B cell (primary cell): Measurements from ENCODE around the gene ASTN2. TPM values are rescaled to one million over a fixed set of nuclear protein-coding genes. Genes with fewer than 3 reads are reported as not detected.
"Not testable (repeated sequence)": the region's sequence is repeated elsewhere in the genome, so short reads cannot be mapped to it uniquely, and the experiment has no call there.

Experiments used
- ATAC-seq: fragments of 200-7000 bp; cut with Tn5 transposase; one replicate; pipeline ENCODE4 v1.10.0; 2021; ENCODE audit warnings: low read depth, mild to moderate bottlenecking, moderate number of reproducible peaks, moderate library complexity
- CTCF ChIA-PET: fragments of 350-600 bp; sonication (Branson Sonifier 250); formaldehyde crosslinking; loops from one replicate; lab custom pipeline; 2021; ENCODE audit warnings: antibody characterized with exemption, inconsistent platforms; lab: Charles Lee
- POLR2A ChIA-PET: fragments of 350-600 bp; sonication (Branson Sonifier 250); formaldehyde crosslinking; loops from one replicate; lab custom pipeline; 2021; ENCODE audit warnings: antibody characterized with exemption; lab: Charles Lee
- DNase-seq: peaks from one replicate; pipeline ENCODE4 v3.0.0; 2013
- H2AFZ ChIP-seq: 2 replicates; pipeline ENCODE4 v1.6.1; 2012; ENCODE audit warnings: mild to moderate bottlenecking, low read depth, low read length; ENCODE audit not compliant: insufficient read depth, poor library complexity, severe bottlenecking
- H3K27ac ChIP-seq, 2 donors: 1 replicate in 1 of 2; 2 replicates in 1 of 2; pipeline ENCODE4 v1.5.1; 2012 to 2013; ENCODE audit warnings: low read length in 2 of 2, mild to moderate bottlenecking in 2 of 2, moderate library complexity in 1 of 2
- H3K27me3 ChIP-seq, 4 experiments: fragments of 200-600 bp in 1 of 4; sonication (generic) in 1 of 4; replicated peaks in 1 of 4; 1 replicate in 2 of 4; 2 replicates in 2 of 4; pipeline versions ENCODE4 v1.6.1 to v1.7.0; 2013 to 2016; ENCODE audit warnings: low read length in 3 of 4, mild to moderate bottlenecking in 2 of 4, mixed read lengths in 1 of 4, moderate library complexity in 1 of 4; ENCODE audit not compliant: insufficient read depth in 4 of 4, control insufficient read depth in 3 of 4; ENCODE audit errors: control extremely low read depth in 1 of 4
- H3K36me3 ChIP-seq, 2 experiments: replicated peaks in 1 of 2; 1 replicate in 1 of 2; 2 replicates in 1 of 2; pipeline versions ENCODE4 v1.6.1 to v1.7.1; 2013; ENCODE audit warnings: low read length in 1 of 2; ENCODE audit not compliant: insufficient read depth in 2 of 2, control insufficient read depth in 1 of 2; ENCODE audit errors: control extremely low read depth in 1 of 2, extremely low read depth in 1 of 2
- H3K4me1 ChIP-seq, 2 donors: fragments of 200-600 bp in 1 of 2; sonication (generic) in 1 of 2; 1 replicate in 1 of 2; 2 replicates in 1 of 2; pipeline versions ENCODE4 v1.5.1 to v1.6.1; 2013 to 2017; ENCODE audit warnings: low read length in 2 of 2; ENCODE audit not compliant: control insufficient read depth in 2 of 2, insufficient read depth in 2 of 2
- H3K4me2 ChIP-seq: replicated peaks from 2 replicates; pipeline ENCODE3; 2012; ENCODE audit warnings: mild to moderate bottlenecking, low read depth, low read length; ENCODE audit not compliant: poor library complexity, severe bottlenecking
- H3K4me3 ChIP-seq, 5 experiments: fragments of 200-600 bp in 1 of 5; sonication (generic) in 1 of 5; 1 replicate in 3 of 5; 2 replicates in 2 of 5; pipeline versions ENCODE4 v1.5.1 to v1.7.0; 2011 to 2016; ENCODE audit warnings: low read length in 4 of 5, mild to moderate bottlenecking in 4 of 5, low read depth in 2 of 5, control low read depth in 1 of 5, moderate library complexity in 1 of 5; ENCODE audit not compliant: insufficient read depth in 1 of 5; ENCODE audit errors: control extremely low read depth in 1 of 5, extremely low read depth in 1 of 5
- H3K79me2 ChIP-seq: fragments of 200-600 bp; sonication (generic); one replicate; pipeline ENCODE4 v1.6.0; 2016; ENCODE audit warnings: low read length; ENCODE audit not compliant: control insufficient read depth, insufficient read depth
- H3K9ac ChIP-seq: fragments of 200-600 bp; sonication (generic); 2 replicates; pipeline ENCODE4 v1.6.1; 2017; ENCODE audit warnings: mild to moderate bottlenecking, low read length, moderate library complexity
- H3K9me3 ChIP-seq, 3 donors: one replicate each; pipeline versions ENCODE4 v1.6.1 to v1.7.1; 2013; ENCODE audit warnings: low read length in 2 of 3; ENCODE audit not compliant: control insufficient read depth in 2 of 3, insufficient read depth in 1 of 3; ENCODE audit errors: control extremely low read depth in 1 of 3
- H4K20me1 ChIP-seq: 2 replicates; pipeline ENCODE4 v1.6.0; 2012; ENCODE audit warnings: mild to moderate bottlenecking, low read length; ENCODE audit not compliant: insufficient read depth, control insufficient read depth, poor library complexity, severe bottlenecking
- H3K27ac Mint-ChIP-seq: one replicate; pipeline ENCODE4 v1.8.0; 2021; ENCODE audit warnings: mixed read lengths
- H3K27me3 Mint-ChIP-seq: one replicate; pipeline ENCODE4 v1.8.0; 2021; ENCODE audit warnings: mixed read lengths
- H3K4me1 Mint-ChIP-seq: one replicate; pipeline ENCODE4 v1.8.0; 2021; ENCODE audit warnings: mixed read lengths
- H3K4me3 Mint-ChIP-seq: one replicate; pipeline ENCODE4 v1.8.0; 2021; ENCODE audit warnings: mixed read lengths
- H3K9me3 Mint-ChIP-seq: one replicate; pipeline ENCODE4 v1.8.0; 2022; ENCODE audit warnings: mixed read lengths; ENCODE audit not compliant: insufficient read depth
- EZH2 ChIP-seq: IDR thresholded peaks from 2 replicates; pipeline ENCODE4 v1.6.1; 2012; ENCODE audit warnings: borderline replicate concordance, low read depth, mild to moderate bottlenecking, moderate library complexity, low read length; ENCODE audit not compliant: insufficient read depth, poor library complexity, severe bottlenecking
- WGBS: methylation state at CpG from one replicate; pipeline ENCODE4 v1.1.5; 2013; ENCODE audit warnings: missing lambda C conversion rate; ENCODE audit not compliant: insufficient coverage; 5-methylcytosine and 5-hydroxymethylcytosine counted together
- intact Hi-C: fragments of 100-400 bp; cut with micrococcal nuclease; formaldehyde crosslinking; loops from one replicate; pipeline ENCODE4 v1.10.0; 2022
- polyA plus RNA-seq: library from polyadenylated mRNA; depleted of rRNA; stranded (reverse); fragments of >200 nt; gene quantifications from 2 replicates; pipeline ENCODE4 v1.2.3, GENCODE V29; 2012
- total RNA-seq, 2 donors: library from RNA; stranded (reverse); fragments of 120-200 nt in 1 of 2; gene quantifications; 1 replicate in 1 of 2; 2 replicates in 1 of 2; pipeline versions ENCODE4 v1.2.3 to v1.2.4, GENCODE V29; 2013 to 2022
- TF ChIP-seq, protein P1 (sequence below): fragments of 200-600 bp; IDR thresholded peaks from one replicate; pipeline ENCODE4 v1.8.0; 2022; ENCODE audit warnings: antibody characterized with exemption, mild to moderate bottlenecking

ASTN2 gene
- total and polyA plus RNA-seq, 2 donors (not counting 1 experiment from before 2014, with no cell fraction given), result 1.2 to 3.6 TPM

DNA sequence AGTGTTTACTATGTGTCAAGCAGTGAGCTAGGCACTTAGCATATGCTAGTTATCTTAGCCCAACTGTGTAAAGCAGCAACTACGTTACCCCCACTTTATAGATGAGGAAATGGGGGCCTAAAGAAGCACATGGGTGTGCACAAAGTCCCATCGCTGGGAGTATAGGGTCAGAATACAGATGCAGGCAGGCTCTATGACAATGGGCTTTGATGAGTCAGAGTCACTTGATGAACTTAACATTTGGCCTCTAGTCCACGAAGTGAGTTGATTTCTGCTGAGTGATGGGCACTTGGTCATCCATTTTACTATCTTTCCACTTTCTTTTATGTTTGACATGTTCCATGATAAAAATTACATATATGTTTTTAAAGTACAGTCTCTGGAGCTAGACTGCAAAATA, 523.4 kb downstream of the ASTN2 start:
- CTCF ChIA-PET, result no interaction called here
- no peak for DNase-seq
- no peak overlapping the region for H3K4me3 ChIP-seq
- H3K4me3 Mint-ChIP-seq, result no peak overlapping the region
- no peaks in the 10 kb centered on the region for H3K9me3 Mint-ChIP-seq
- H3K79me2 ChIP-seq, result no peaks in the 10 kb centered on the region
- ATAC-seq, result no peak
- no peaks in the 10 kb centered on the region for H3K4me1 ChIP-seq
- no peak overlapping the region for H3K4me2 ChIP-seq
- H3K27me3 ChIP-seq, result no peaks in the 10 kb centered on the region
- POLR2A ChIA-PET, result no interaction called here
- TF ChIP-seq EZH2, result no peak
- TF ChIP-seq, protein P1, sequence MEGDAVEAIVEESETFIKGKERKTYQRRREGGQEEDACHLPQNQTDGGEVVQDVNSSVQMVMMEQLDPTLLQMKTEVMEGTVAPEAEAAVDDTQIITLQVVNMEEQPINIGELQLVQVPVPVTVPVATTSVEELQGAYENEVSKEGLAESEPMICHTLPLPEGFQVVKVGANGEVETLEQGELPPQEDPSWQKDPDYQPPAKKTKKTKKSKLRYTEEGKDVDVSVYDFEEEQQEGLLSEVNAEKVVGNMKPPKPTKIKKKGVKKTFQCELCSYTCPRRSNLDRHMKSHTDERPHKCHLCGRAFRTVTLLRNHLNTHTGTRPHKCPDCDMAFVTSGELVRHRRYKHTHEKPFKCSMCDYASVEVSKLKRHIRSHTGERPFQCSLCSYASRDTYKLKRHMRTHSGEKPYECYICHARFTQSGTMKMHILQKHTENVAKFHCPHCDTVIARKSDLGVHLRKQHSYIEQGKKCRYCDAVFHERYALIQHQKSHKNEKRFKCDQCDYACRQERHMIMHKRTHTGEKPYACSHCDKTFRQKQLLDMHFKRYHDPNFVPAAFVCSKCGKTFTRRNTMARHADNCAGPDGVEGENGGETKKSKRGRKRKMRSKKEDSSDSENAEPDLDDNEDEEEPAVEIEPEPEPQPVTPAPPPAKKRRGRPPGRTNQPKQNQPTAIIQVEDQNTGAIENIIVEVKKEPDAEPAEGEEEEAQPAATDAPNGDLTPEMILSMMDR, result no peak
- no peak overlapping the region for H3K9ac ChIP-seq
- peaks cover 6% of the 10 kb centered on the region for H3K27me3 Mint-ChIP-seq
- no peaks in the 10 kb centered on the region for H3K36me3 ChIP-seq
- H4K20me1 ChIP-seq, result no peaks in the 10 kb centered on the region
- H3K9me3 ChIP-seq, result no peaks in the 10 kb centered on the region
- H3K4me1 Mint-ChIP-seq, result no peaks in the 10 kb centered on the region
- WGBS, result 88% methylated on average over 1 of the region's 3 CpGs
- no peak overlapping the region for H3K27ac ChIP-seq
- H2AFZ ChIP-seq, result no peak overlapping the region
- no peak overlapping the region for H3K27ac Mint-ChIP-seq
- intact Hi-C loops, result no loop called here

DNA sequence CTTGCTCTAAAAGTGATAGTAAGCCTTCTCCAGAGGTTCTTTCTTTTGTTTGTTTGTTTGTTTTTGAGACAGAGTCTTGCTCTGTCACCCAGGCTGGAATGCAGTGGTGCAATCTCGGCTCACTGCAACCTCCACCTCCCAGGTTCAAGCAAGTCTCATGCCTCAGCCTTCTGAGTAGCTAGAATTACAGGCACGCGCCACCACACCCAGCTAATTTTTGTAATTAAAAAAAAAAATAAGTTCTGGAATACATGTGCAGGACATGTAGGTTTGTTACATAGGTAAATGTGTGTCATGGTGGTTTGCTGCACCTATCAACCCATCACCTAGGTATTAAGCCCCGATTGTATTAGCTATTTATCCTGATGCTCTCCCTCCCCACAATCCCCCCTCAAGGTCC, 526.4 kb downstream of the ASTN2 start:
- H3K27me3 ChIP-seq, H3K27ac Mint-ChIP-seq, POLR2A ChIA-PET, H3K9me3 Mint-ChIP-seq, H3K79me2 ChIP-seq, H3K36me3 ChIP-seq, intact Hi-C loops, ATAC-seq, CTCF ChIA-PET, H3K4me1 Mint-ChIP-seq, DNase-seq, H3K9me3 ChIP-seq, H3K4me3 ChIP-seq, H3K4me3 Mint-ChIP-seq, H3K4me2 ChIP-seq, H3K27me3 Mint-ChIP-seq, H3K27ac ChIP-seq, H4K20me1 ChIP-seq, H2AFZ ChIP-seq, H3K9ac ChIP-seq, H3K4me1 ChIP-seq: not testable (repeated sequence)
- WGBS, result no CpG with 5 or more reads among the region's 4 CpGs
